ENCODE data around the gene SERPINB6.

GRCh38 chr6:2984738-2985406 is 13.5 kb upstream of the SERPINB6 start:
- TF ChIP-seq CTCF (IDR thresholded peaks at IDR 0.05) (no peak), POLR2AphosphoS5 (IDR thresholded peaks at IDR 0.05; ENCODE audit: insufficient read depth in 1 of 2, low read depth in 1 of 2) (no peak), POLR2A (IDR thresholded peaks at IDR 0.05) (no peak)
